ENCODE measurements around the gene HOXA3.

HOXA3 gene

DNA sequence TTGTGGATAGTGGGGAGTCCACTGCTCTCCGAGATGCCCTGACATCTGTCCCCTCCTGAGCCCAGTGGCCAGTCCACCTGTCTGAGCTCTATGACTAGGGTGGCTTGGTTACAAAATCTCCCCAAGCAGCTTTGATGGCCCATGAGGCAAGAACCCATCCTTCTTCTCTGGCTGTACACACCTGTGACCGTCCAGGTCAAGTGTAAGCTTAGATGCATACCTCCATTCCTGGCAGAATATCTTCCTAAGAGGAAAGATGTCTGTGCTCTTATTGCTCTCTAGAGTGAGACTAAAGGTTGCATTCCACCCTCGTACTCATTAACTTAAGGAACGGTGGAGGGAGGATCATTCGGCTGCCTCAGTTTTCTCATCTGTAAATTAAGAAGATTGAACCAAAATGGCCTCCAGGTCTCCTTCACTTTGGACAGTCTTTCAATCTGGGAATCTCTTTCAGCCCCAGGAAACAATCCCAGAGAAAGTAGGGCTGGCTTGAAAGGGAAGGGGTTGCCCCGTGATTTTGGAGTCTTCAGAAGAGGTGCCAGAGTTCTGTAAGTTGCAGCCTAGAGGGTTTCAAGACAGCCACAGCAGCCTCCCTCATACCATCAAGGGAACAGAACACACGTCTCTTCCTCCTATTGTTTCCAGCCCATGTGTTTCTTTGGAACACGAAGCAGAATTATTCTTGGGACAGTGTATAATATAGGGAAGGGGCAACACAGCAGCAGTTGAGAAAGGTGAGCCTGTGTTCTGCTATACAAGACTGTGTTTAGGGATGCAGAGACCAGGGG, 27.3 kb downstream of the HOXA3 start:
- DNase-seq, result no peak

DNA sequence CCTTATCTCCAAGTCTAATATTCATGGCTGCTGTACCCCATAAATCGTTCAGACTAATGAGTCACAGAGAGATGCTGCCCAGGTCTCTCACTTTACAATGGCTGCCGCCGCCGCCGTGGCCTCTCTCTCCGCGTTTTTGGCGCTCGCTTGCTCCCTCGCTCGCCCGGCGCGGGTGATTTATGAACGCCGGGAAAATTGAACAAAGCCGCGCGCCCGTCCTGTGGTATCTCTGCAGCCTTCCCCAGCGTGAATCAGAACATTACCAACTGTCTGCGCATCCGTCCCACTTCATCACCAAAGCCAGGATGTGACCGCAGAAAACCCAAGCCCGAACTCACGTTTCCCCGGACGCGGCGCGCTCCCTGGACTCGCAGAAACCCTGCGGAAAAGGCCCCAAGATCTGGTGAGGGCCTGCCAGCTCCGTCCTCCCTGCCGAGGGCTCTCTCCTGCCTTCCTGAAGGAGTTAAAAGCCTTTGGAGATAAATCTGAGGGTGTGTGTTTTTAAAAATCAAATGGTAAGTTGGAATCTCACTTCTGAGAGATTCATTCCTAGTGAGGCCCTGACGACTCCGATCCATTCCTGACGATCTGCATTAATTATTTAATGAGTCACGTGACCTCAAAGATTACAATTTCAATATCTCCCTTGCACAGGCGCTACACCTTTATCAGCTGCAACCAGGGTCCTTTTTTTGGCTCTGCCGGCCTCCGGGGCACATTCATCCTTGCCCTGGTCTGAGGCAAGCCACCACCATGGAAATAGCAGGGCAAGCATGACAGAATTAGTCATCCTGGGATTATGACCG, 28.1 kb downstream of the HOXA3 start:
- no peak for DNase-seq

DNA sequence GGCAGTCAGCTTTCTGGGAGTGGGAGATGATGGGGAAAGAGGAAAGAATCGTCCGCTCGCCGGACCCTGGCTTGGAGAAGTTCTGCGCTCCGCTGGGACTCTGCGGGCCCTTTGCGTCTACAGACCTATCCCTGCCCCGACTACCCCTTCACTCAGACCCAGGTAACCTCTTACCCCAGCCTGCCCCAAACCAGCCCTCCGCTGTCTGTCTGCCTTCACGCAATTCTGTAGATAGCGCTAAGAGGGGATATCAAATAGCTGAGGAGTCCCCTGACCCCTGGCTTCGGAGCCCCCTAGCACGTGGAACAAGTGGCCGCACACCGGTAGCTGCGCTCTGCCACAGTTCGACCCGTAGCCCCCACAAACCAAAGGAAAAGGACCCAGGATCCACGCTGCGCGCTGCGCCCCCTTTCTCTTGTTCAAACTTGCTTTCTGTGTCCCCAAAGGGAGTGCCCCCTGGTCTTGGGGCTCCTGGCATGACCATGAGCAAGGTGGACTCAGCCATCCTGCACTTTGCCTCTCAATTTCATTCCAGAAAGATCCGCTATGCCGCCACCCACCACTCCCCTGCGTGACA, 28.8 kb downstream of the HOXA3 start:
- DNase-seq, result no peak

DNA sequence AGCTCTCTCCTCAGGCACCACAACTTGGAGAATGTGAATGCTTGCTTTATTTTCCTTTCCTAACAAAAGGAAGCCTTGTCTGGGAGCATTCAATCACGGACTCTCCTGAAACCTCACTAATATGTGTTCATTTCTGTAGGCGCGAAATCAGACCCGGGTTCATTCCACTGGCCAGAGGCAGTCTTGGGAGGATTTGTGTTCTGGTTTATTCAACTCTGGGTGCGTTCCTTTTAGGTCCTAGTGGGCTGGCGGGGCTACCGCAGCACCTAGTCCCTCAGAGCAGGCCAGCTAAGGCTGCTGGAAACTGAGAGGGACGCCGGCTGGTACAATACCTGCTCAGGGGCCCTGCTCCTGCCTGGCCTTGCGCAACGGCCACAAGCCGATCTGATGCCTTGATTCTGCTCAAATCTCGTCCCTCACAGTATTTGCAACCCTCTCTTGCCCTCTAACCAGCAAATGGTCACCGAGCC, 29.3 kb downstream of the HOXA3 start:
- no peak for DNase-seq

DNA sequence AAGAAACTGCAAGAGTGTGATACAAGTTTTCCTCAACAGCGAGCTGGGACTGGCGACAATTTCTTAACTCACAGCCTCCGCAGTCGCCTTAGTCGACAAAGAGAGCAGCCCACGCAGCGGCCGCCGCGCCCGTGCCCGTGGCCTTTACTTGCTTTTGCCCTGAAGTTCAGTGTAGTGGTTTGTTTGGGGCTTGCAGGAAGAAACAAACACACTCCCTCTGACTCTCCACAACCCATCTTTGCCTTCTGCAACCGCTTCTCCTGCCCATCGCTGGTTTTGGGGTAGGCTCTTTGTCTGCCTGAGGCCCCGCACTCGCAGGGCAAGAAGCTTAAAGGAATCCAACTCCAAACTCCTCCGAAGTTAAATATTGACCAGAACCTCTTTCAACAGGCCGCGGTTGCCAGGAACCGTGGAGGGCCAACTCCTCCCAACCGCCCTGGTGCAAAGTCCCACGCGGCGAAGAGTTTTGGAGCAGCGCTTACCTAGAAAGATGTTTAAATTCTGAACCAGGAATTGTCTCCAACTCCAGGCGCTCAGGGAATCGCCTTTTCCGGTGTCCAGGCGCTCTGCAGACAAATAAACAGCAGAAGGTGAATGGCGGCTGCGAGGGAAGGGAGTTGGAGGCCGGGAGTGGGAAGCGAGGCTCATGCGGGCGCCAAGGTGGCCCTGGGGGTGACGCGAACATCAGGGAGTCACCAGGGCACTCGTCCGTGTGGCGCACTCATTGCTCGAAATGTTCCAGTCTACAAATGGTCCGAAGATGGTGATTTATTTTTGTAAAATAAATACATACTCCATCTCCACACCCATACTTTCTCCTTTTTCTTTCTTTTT, 30.1 kb downstream of the HOXA3 start:
- DNase-seq, result no peak

DNA sequence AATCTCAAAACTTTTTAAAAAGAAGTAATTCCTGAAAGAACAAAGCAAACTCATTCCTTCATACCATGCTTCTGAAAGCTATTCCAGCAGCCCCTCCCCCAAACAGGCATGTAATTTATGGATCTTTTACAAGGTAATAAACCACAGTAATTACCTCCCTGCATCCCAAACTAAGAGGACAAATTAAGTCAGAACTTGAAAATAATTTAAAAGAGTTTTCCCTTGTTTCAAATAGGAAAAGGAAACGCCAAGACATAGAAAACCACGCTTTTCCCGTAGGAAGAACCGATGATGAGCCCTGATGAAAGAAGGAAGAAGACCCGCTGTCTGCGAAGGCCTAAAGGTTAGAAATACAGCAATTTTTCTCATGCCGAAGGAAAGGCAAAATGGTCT, 30.7 kb downstream of the HOXA3 start:
- DNase-seq, result no peak

DNA sequence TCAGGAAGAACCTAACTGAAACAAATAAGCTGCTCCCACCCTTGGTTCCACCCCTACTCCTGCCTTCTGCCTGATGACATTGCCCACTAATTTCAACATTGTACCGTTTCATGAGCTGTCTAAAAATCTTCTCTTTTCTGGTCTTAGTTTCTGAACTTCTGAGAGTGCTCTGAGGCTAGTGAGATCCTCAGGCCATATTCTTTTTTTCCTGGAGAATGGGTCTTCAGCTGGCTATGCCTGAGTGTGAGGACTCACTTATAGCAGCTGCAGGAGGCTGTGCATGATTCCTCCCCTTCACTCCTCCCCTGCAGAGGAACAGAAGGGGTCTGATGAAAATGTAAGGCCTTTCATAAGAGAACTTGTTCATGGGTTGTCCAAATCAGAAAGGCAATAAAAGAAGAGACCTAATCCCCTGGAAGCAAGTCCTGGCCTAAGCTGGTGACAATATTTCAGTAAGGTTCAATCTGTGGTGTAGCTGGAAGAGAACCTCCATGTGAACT, 32.9 kb downstream of the HOXA3 start:
- DNase-seq, result no peak

DNA sequence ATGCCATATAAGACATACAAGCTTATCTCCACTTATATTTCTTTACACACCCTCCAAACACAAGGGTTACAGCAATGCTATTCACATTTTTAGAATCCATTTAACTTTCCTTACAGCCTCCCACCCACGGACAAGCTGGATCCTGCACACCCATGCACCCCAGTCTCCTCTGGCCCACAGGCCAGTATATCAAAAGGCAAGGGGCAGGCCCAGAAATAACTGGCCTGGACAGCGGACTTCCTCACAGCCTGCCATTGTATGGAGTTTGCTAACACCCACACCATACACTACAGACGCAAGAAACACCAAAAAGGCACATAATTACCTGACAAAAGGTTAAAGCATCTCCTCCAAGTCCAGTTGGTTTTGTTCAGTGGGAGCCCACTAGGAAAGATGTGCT, 33.8 kb downstream of the HOXA3 start:
- no peak for DNase-seq

DNA sequence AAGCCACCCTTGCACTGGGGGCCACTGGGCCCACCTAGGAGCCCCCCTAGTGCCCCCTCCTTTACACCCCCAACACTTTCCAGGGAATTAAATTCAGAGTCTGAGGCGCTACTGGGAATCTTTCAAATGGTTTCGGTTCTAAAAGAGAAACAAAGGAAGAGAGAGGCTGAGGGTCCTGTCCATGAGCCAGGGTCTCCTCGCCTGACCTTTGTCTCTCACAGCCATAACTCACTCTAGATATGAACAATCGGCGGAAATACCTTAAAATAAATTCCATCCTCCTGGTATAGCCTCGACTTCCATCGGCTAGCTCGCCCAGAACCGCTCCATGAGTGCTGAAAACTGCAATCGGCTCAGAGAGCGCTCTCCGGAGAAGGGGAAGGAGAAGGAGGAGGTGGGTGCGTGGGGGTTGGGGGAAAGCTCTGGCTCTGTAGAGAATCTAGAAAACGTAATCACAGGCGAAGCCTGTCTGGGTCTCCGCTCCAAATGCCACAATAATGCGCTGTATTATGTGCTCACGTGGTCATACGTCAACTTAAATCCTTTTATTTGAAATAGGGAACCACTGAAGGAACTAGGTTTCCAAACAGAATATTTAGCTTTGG, 34.4 kb downstream of the HOXA3 start:
- no peak for DNase-seq

DNA sequence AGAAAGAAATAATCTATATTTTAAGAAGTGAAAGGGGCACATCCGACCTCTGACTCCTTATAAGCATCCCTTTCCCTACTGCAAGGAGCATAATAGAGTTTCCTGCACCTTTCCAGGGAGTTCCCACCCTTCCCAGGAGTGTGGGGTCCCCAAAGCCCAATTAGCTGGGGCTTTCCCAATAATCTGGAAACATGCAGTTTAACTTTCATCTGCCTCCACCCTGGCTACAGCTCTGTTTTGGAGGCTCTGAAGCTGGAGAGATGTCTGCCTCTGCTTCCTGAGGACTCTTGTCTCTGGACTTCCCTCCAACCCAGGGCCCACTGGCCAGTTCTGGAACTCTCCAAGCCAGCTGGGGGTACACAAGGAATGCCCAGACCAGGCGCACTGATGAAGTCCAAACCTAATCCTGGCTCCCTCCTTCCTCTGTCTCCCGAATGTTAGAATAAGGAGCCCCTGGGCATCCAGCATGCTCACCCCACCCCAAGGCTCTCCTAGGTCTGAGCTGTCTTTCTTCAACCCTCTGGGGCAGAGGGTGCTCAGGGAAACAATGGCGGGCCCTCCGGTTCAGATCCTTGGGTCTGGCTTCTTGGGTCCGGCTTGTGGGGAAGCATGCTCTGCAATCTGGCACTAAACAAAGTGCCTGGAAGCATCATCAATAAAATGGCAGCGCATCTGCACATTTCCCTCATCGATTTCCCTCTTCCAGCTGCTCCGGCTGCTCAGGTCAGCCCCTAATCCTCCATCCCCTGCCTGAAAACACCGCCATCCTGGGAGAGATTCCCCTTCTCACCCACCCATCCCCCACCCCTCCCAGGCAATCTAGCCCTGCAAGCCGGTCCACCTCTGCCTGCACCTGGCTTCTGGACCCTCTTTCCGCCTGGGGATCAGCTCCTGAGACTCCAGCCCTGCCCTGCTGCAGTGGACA, 35.2 kb downstream of the HOXA3 start:
- no peak for DNase-seq

DNA sequence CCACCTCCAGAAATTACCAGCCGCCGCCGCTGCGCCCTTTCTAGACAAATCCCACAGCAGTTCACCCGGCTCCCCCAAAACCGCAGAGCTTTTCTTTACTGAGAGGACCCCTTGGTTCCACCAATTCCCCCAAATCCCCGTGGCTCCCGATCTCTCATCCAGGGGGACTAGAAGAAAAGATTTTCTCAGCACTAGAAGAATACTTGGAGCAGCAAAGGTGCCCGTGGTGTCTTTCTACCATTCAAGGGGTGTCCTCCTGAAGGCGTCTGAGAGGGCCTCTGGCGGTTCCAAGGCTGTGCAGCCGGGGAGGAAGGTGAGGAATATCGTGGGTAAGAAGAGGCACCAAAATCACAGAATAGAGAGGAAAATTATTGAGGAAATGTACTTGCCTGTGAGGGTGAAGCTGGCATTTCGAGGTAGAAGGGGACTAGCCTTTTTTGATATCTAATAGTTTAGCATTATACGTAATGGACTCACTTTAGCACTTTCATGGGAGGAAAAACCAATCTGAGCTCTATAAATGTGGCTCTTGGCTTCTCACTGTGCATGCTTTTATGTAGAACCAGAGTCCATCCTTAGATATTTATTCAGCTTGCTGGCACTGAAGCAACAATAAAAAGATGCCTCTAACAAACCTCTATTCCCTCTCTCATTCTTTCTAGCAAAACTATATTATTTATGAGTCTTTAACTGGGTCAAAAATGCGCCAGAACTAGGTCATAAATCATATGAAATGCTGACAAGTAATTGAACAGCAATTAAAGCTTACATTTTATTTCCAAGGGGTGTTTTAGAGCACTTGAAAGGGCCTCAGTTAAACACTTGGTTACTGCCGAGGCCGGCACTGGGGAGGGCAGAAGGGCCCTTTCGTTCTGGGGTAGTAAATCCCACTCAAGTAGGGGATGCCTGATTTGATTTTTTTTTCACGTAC, 36.1 kb downstream of the HOXA3 start:
- DNase-seq, result no peak

DNA sequence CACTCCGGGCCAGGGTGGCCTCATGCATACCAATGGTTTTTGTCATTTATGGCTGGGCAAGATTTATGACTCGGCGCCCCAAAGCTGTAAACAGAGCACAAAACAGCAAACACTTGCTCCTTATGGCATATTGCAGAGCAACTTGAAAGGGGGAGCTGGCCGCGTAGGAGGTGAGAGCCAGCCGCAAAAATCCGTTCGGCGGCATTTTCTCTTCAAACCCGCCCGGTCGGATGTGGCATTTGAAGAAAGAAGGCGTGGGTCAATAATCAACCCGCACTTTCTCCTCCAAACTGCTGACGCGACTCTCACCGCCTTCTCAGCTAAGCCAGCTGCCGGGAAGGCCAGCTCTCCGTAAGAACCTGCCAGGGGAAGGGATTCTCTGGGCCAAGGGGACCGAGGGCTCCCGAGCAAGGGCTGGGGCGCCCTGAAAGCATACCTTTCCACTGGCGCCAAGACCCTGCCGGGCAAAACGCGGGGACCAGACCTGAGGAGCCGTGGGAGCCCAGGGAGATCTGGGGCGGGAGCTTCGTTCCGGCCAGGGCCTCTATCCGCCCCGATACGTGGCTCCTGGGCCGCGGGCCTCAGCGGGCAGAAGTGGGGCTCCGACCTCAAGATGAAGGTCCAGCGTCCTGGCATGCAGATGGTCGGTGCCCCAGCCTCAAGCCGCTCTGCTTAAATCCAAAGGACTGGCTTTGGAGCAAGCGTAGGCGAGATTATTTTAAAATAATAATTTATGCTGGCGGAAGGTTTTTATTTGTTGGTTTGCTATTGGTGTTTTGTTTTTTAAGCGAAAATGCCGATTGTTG, 37.0 kb downstream of the HOXA3 start:
- no peak for DNase-seq

DNA sequence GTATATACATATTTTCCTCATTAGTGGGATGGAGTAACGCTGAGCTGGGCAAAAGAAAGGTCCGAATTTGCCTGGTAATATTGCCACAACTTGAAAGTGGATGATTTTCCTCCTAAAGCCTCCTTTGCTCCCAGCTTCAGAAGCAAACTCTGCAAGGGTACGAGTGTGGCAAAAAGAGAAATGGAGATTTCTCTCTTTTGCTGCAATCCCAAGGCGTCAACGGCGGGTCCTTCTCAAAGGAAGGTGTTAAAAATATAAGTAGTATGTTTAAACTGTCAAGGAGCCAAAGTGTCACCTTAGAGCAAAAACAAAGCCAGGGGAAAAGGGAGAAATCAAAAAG, 37.5 kb downstream of the HOXA3 start:
- DNase-seq, result no peak

DNA sequence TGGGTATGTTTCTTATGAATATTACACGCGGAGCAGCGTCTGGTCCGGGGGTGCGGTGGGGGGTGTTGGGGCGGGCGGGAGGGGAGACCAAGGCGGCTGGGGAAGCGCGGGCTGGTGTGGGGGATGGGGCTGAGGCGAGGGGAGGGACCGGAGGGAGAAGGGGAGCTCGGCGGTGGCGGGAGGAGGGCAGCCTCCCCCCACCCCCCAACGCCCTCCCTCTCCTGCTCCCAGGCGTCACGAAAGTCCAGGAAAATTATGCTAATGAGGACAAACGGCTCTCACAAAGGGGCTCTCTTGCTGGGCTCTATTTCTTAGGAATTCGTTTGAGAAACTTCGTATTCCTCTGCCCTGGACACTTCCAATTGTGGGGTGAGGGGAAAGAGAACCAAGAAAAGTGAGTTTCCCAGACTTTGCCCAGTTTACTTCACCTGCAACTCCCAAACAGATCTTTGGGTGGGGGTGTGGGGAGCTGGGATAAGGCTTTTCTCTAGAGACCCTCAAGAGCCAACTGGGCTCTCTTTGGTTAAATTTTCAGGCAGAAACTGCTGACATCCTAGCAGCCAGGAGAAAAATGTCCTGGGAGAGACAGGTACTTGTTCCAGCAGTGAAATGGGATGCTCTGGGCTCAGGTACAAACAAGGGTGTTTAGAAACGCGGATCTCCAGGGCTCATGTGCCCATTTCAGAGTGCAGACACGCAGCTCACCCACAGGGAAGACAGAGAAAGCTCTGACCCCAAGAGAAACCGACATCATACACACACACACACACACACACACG, 38.2 kb downstream of the HOXA3 start:
- DNase-seq, result no peak

DNA sequence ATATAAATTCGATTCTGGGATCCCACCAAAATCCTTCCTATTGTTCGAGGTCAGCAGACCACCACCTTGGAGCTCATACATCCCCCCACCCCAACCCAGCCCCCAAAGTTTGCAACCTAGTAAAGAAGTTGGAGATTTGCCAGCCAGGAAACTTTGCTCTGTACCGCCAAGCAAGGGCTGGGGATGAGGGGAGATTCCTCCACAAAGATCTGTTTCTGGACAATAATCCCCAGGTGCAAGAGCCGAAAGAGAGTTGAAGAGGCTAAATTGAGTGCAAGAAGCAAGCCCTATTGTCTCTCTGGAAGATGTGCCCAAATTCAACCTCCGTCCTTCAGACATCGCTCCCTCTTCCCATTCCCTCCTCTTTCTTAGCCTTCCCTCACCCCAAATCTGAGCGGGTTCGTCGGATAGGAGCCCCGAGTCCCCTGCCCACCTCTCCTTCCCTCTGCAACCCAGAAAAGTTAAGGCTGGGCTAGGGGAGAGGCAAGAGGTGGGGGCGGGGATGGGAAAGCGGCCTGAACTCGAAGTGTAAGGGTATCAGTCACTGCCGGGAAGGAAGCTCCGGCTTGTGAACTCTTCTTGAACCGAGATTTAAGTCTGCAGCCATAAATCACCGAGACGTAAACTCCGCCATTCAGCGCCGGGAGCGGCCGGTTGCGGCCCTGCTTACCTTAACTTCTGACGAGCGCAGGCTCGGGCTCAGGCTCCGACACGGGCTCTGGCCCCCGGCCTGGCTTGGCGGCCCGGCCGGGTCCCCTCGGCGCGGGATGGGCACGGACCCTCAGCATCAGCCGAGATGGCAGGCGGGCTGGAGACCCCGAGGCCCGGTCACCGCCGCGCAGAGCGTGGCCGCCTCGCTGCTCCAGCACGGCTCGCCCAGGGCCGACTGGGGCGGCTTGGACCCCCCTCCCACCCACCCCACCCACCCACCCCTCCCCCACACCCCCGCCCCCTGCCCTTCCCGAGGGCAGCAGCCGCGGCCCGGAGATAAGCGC, 39.1 kb downstream of the HOXA3 start:
- no peak for DNase-seq

DNA sequence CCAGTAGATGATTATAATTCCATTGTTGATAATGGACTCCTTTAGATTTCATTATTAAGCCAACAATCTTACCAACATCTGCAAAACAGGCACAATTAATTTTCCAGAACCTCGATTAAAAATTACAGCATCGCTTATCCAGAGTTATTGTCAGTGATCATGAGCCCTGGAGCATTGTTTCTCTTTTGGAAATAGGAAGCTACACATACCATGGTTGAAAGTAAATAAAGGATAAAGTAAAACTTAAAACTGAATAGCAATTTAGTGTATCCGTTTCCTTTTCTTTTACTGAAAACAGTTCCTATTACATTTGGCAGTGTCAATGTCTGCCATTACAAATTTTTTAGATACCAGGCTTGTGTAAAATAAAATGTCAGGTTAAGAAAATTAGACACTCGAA, 40.0 kb downstream of the HOXA3 start:
- DNase-seq, result no peak

DNA sequence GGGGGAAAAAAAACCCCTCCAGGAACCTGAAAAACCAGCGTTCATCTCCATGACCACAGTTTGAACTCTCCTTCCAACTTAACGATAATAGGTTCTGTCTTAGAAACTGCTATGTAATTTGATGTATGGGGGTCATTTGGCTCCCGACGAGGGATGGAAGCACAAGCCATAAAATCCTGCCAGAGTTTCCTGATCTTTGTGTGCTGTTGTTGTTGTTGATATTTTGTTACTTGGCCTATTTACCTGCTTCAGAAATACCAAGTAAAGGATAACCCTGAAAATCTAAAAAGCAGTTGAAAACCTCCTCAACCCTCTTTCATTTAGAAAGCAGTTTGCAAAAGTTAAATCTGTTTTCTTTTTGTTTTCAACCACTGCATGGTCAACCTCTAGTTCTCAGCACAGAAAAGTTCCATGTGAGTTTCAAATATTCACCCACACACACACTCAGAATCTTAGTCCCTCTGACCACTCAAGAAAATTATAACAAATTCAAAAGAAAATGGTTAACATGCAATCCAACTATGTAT, 40.6 kb downstream of the HOXA3 start:
- DNase-seq, result no peak

Data from CD4-positive, alpha-beta T cell treated with Interleukin-10 for 1 hour (primary cell).